Endothelial cell of umbilical vein (primary cell): ENCODE results near the gene FOXP4. TPM values are rescaled to one million over a fixed set of nuclear protein-coding genes. Genes with fewer than 3 reads are reported as not detected.

ENCODE experiments used
- BruUV-seq: library from RNA; stranded (reverse); fragments of 400-500 nt; replicated peaks from 2 replicates; lab custom pipeline; 2021; lab: Mats Ljungman, UMichigan
- CTCF ChIA-PET: fragments of 300-600, 350-600 bp; sonication (Branson Sonifier 250); formaldehyde crosslinking; loops from one replicate; lab custom pipeline; 2021; ENCODE audit warnings: antibody characterized with exemption, inconsistent platforms; lab: Charles Lee
- POLR2A ChIA-PET: fragments of 300-600, 350-600 bp; sonication (Branson Sonifier 250); formaldehyde crosslinking; loops from one replicate; lab custom pipeline; 2021; ENCODE audit warnings: antibody characterized with exemption, inconsistent platforms; lab: Charles Lee
- DNase-seq: peaks from one replicate; pipeline ENCODE4 v3.0.0-alpha.2; 2011; ENCODE audit warnings: low read depth, low spot score
- FAIRE-seq: peaks from 2 replicates; lab custom pipeline; 2011; peaks lifted over from hg19 to GRCh38; lab: Jason Lieb, UNC
- H2AFZ ChIP-seq: 2 replicates; pipeline ENCODE4 v1.6.0; 2012; ENCODE audit warnings: low read depth, low read length, control low read depth, inconsistent platforms
- H3K27ac ChIP-seq: 2 replicates; pipeline ENCODE4 v1.5.1; 2011; ENCODE audit warnings: low read depth, mild to moderate bottlenecking, control low read depth, low read length, moderate library complexity; ENCODE audit not compliant: insufficient read depth
- H3K27me3 ChIP-seq, 2 experiments: 2 replicates each; pipeline versions ENCODE4 v1.6.0 to v1.6.1; 2011; ENCODE audit warnings: low read length in 2 of 2, mixed read lengths in 1 of 2; ENCODE audit not compliant: control insufficient read depth in 2 of 2, insufficient read depth in 2 of 2
- H3K36me3 ChIP-seq, 2 experiments: 2 replicates in 1 of 2; 3 replicates in 1 of 2; pipeline ENCODE4 v1.5.1; 2011; ENCODE audit warnings: low read length in 2 of 2, mild to moderate bottlenecking in 1 of 2, moderate library complexity in 1 of 2; ENCODE audit not compliant: control insufficient read depth in 2 of 2, insufficient read depth in 2 of 2; ENCODE audit errors: extremely low read depth in 1 of 2
- H3K4me1 ChIP-seq: 3 replicates; pipeline ENCODE4 v1.5.1; 2011; ENCODE audit warnings: mild to moderate bottlenecking, low read length; ENCODE audit not compliant: control insufficient read depth, insufficient read depth; ENCODE audit errors: extremely low read depth
- H3K4me2 ChIP-seq: 2 replicates; pipeline ENCODE4 v1.6.1; 2011; ENCODE audit warnings: low read length, control low read depth, mixed read lengths; ENCODE audit not compliant: insufficient read depth
- H3K4me3 ChIP-seq, 3 experiments: fragments of 200-600 bp in 1 of 3; sonication (generic), shearing (Covaris generic) in 1 of 3; replicated peaks in 1 of 3; 2 replicates each; pipeline ENCODE4 v1.5.1; 2011 to 2016; ENCODE audit warnings: control low read depth in 3 of 3, low read length in 3 of 3, mild to moderate bottlenecking in 2 of 3, inconsistent platforms in 1 of 3, low read depth in 1 of 3, moderate library complexity in 1 of 3; ENCODE audit not compliant: insufficient read depth in 1 of 3
- H3K79me2 ChIP-seq: 2 replicates; pipeline ENCODE4 v1.6.0; 2012; ENCODE audit warnings: low read length, inconsistent platforms; ENCODE audit not compliant: control insufficient read depth, insufficient read depth
- H3K9ac ChIP-seq: replicated peaks from 2 replicates; pipeline ENCODE3; 2011; ENCODE audit warnings: low read length, control low read depth; ENCODE audit not compliant: insufficient read depth; ENCODE audit errors: extremely low read depth
- H3K9me1 ChIP-seq: replicated peaks from 3 replicates; pipeline ENCODE4 v1.6.0; 2011; ENCODE audit warnings: mild to moderate bottlenecking, low read length; ENCODE audit not compliant: control insufficient read depth, insufficient read depth; ENCODE audit errors: extremely low read depth
- H3K9me3 ChIP-seq: replicated peaks from 2 replicates; pipeline ENCODE4 v1.5.1; 2012; ENCODE audit warnings: low read length, inconsistent platforms; ENCODE audit not compliant: control insufficient read depth, insufficient read depth
- H4K20me1 ChIP-seq: replicated peaks from 2 replicates; pipeline ENCODE3; 2011; ENCODE audit warnings: mild to moderate bottlenecking, low read length; ENCODE audit not compliant: control insufficient read depth, insufficient read depth; ENCODE audit errors: extremely low read depth
- EZH2 ChIP-seq: IDR thresholded peaks from 2 replicates; pipeline ENCODE4 v1.6.1; 2012; ENCODE audit warnings: borderline replicate concordance, low read depth, mild to moderate bottlenecking, moderate library complexity, low read length, inconsistent platforms; ENCODE audit not compliant: severe bottlenecking
- FOS ChIP-seq: IDR thresholded peaks from 2 replicates; pipeline ENCODE4 v1.6.1; 2011; ENCODE audit warnings: mild to moderate bottlenecking, low read length, moderate library complexity, borderline replicate concordance; ENCODE audit not compliant: insufficient read depth
- GATA2 ChIP-seq: IDR thresholded peaks from 2 replicates; pipeline ENCODE4 v1.7.0; 2011; ENCODE audit warnings: low read depth, mild to moderate bottlenecking, moderate library complexity, mixed read lengths, low read length; ENCODE audit not compliant: insufficient read length, insufficient read depth
- JUN ChIP-seq: IDR thresholded peaks from 2 replicates; pipeline ENCODE4 v1.6.1; 2011; ENCODE audit warnings: borderline replicate concordance, low read depth; ENCODE audit not compliant: insufficient read length, insufficient read depth
- MYC ChIP-seq: IDR thresholded peaks from one replicate; pipeline ENCODE4 v1.6.1; 2011; ENCODE audit warnings: mild to moderate bottlenecking, low read depth, low read length
- POLR2A ChIP-seq: IDR thresholded peaks from 2 replicates; pipeline ENCODE4 v1.6.1; 2012; ENCODE audit warnings: low read depth, mild to moderate bottlenecking, control low read depth, low read length
- POLR2AphosphoS5 ChIP-seq: IDR thresholded peaks from 2 replicates; pipeline ENCODE4 v1.6.1; 2012; ENCODE audit warnings: low read depth, mild to moderate bottlenecking, control low read depth, low read length, moderate library complexity; ENCODE audit not compliant: insufficient read depth
- dilution Hi-C: fragments of 300-500 bp; cut with MboI; formaldehyde crosslinking; loops from one replicate; pipeline ENCODE4 v1.15.0; 2019; ENCODE audit warnings: low sequenced_read_pairs; ENCODE audit not compliant: extremely low pct_ligation_motif_present
- intact Hi-C: fragments of 100-400 bp; cut with micrococcal nuclease; formaldehyde crosslinking; loops from one replicate; pipeline ENCODE4 v1.10.0; 2022
- polyA plus RNA-seq, 4 experiments: library from polyadenylated mRNA; depleted of rRNA in 3 of 4; stranded (reverse) in 3 of 4; unstranded in 1 of 4; fragments of >200 nt; gene quantifications; 2 replicates each; pipeline versions ENCODE4 v1.2.1 to v1.2.3, GENCODE V29; 2011 to 2012; ENCODE audit warnings: missing spikeins in 1 of 4
- total RNA-seq: library from RNA; stranded (reverse); gene quantifications from 2 replicates; pipeline ENCODE4 v1.2.3, GENCODE V29; 2021
- TF ChIP-seq, protein P1 (sequence below): IDR thresholded peaks from 2 replicates; pipeline ENCODE4 v1.6.1; 2011; ENCODE audit not compliant: insufficient read depth, insufficient read length
- TF ChIP-seq, protein P2 (sequence below), 2 donors: IDR thresholded peaks; 1 replicate in 1 of 2; 2 replicates in 1 of 2; pipeline ENCODE4 v1.5.1; 2011; ENCODE audit warnings: low read length in 2 of 2, mild to moderate bottlenecking in 2 of 2, moderate library complexity in 2 of 2, control low read depth in 1 of 2, inconsistent platforms in 1 of 2, low read depth in 1 of 2; ENCODE audit not compliant: insufficient read depth in 1 of 2; ENCODE audit errors: extremely low read depth in 1 of 2

FOXP4 gene
- total and polyA plus RNA-seq, 2 donors (not counting 3 experiments of a cell fraction or from before 2014, with no cell fraction given): 5.6 to 23.9 TPM

DNA sequence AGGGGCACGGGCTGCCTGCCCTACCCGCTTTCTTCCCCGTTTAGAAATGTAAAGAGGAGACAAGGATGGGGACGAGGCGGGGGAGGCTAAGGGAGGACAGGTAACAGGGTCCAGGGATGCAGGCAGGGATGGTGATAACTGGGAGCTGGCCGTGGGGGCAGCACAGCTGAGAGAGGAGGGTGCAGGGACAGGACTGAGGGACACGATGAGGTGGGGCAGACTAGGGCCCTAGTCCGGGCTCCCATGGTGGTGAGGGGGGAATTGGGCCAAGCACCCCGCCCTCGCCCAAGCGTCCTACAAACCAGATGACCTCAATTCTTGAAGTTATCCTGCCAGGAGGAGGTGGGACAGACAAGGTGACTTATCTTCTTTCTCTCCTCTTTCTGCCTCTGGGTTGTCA, 47.7 kb downstream of the FOXP4 start:
- DNase-seq: no peak
- Histone ChIP-seq H3K4me2 (no peak overlapping the region), H3K9me3 (no peaks in the 10 kb centered on the region), H3K79me2 (no peaks in the 10 kb centered on the region), H4K20me1 (no peaks in the 10 kb centered on the region), H3K27me3 (no peaks in the 10 kb centered on the region), H3K4me1 (no peaks in the 10 kb centered on the region), H3K36me3 (peaks cover 0 to 18% of the 10 kb centered on the region in 2 experiments), H2AFZ (no peak overlapping the region), H3K9ac (no peak overlapping the region), H3K9me1 (no peaks in the 10 kb centered on the region), H3K4me3 (no peak overlapping the region), H3K27ac (no peak overlapping the region)
- no TSS peak for BruUV-seq
- dilution Hi-C loops (no loop called here), intact Hi-C loops (loop anchor here (2.0 kb wide), 1 partner anchor 89 kb away; no protein-coding TSS in a partner anchor)
- no peak for FAIRE-seq
- ChIA-PET CTCF (interaction anchor here (1.0 to 7.9 kb wide), 6 partner anchors 9 to 225 kb away, joined by 3 to 84 read pairs (median 4); no protein-coding TSS in a partner anchor), POLR2A (no interaction called here)
- no peak for TF ChIP-seq JUN
- TF ChIP-seq, protein P1, sequence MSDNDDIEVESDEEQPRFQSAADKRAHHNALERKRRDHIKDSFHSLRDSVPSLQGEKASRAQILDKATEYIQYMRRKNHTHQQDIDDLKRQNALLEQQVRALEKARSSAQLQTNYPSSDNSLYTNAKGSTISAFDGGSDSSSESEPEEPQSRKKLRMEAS: no peak
- TF ChIP-seq POLR2A: no peak

DNA sequence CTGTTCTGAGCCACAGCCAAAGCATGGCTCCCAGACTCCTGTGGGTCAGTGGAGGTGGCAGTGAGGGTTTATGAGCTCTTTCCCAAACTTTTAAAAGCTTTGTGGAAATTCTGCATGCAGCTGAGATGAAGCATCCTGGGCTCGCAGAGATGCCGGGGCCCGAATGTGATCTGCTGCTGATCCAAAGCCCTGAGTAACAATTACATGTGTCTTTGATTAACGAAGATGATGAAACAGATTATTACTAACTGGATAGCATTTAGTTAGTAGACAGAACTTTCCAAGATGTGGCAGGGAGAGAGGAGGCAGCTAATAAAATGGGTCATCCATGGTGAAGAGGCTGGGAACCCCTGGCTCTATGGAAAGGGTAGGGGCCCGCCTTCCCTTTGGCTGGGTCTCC, 48.1 kb downstream of the FOXP4 start:
- POLR2A ChIA-PET: no interaction called here

More for the DNA sequence above, 48.1 kb downstream of the FOXP4 start:
- Histone ChIP-seq H3K4me1 (no peaks in the 10 kb centered on the region), H3K4me2 (no peak overlapping the region), H3K79me2 (no peaks in the 10 kb centered on the region), H3K9ac (no peak overlapping the region), H3K27me3 (no peaks in the 10 kb centered on the region), H3K27ac (no peak overlapping the region), H3K9me1 (no peaks in the 10 kb centered on the region), H3K36me3 (peaks cover 0 to 15% of the 10 kb centered on the region in 2 experiments), H3K9me3 (no peaks in the 10 kb centered on the region), H4K20me1 (no peaks in the 10 kb centered on the region), H2AFZ (no peak overlapping the region), H3K4me3 (no peak overlapping the region)
- dilution Hi-C loops (no loop called here), intact Hi-C loops (no loop called here)
- FAIRE-seq (no peak), DNase-seq (no peak)
- CTCF ChIA-PET: interaction anchor here (0.6 to 7.9 kb wide), 10 partner anchors 8 to 226 kb away, joined by 3 to 84 read pairs (median 4); no protein-coding TSS in a partner anchor
- BruUV-seq: no TSS peak
- TF ChIP-seq POLR2A: no peak
- no peak for TF ChIP-seq JUN
- TF ChIP-seq EZH2: no peak
- TF ChIP-seq GATA2: no peak
- no peak for TF ChIP-seq POLR2AphosphoS5
- TF ChIP-seq, protein P2, sequence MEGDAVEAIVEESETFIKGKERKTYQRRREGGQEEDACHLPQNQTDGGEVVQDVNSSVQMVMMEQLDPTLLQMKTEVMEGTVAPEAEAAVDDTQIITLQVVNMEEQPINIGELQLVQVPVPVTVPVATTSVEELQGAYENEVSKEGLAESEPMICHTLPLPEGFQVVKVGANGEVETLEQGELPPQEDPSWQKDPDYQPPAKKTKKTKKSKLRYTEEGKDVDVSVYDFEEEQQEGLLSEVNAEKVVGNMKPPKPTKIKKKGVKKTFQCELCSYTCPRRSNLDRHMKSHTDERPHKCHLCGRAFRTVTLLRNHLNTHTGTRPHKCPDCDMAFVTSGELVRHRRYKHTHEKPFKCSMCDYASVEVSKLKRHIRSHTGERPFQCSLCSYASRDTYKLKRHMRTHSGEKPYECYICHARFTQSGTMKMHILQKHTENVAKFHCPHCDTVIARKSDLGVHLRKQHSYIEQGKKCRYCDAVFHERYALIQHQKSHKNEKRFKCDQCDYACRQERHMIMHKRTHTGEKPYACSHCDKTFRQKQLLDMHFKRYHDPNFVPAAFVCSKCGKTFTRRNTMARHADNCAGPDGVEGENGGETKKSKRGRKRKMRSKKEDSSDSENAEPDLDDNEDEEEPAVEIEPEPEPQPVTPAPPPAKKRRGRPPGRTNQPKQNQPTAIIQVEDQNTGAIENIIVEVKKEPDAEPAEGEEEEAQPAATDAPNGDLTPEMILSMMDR (IDR thresholded peaks at IDR 0.05; ENCODE audit: extremely low read depth in 1 of 2, insufficient read depth in 1 of 2, low read depth in 1 of 2, low read length in 2 of 2): no peak
- no peak for TF ChIP-seq FOS
- TF ChIP-seq MYC: no peak
- TF ChIP-seq, protein P1: no peak
